Activated CD8-positive, alpha-beta memory T cell treated with anti-CD3 and anti-CD28 coated beads for 4 hours (primary cell): ENCODE data around the gene IFT27.
"Not testable (repeated sequence)": the region's sequence is repeated elsewhere in the genome, so short reads cannot be mapped to it uniquely, and the experiment has no call there.

Experiments used
- DNase-seq, 2 donors: peaks; one replicate each; pipeline ENCODE4 v3.0.0-alpha.2; 2020; ENCODE audit warnings: low read depth in 2 of 2

Gene IFT27

DNA sequence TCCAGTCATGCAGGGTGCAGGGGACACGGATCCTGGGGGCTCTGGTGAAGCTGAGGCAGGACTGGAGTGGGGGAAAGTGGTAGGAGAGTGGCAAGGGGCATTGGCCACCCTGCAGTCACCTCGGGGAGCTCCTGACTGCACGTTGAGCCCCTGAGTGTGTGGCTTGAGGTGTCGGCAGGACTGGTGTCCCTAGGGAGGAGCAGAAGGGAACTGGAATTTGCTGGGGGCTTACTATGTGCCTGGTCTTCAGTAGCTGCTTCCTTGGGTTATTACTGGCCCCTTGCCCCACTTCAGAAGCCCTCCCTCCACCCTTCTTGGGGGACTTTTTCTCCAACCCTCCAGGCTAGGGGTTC is 31.5 kb downstream of the IFT27 start:
- DNase-seq, result no peak

GRCh38 chr22:36743591-36744412 is 32.1 kb downstream of the IFT27 start:
- DNase-seq, result no peak

- no peak for DNase-seq
Measured at GRCh38 chr22:36743011-36743410, 32.9 kb downstream of the IFT27 start.

DNA sequence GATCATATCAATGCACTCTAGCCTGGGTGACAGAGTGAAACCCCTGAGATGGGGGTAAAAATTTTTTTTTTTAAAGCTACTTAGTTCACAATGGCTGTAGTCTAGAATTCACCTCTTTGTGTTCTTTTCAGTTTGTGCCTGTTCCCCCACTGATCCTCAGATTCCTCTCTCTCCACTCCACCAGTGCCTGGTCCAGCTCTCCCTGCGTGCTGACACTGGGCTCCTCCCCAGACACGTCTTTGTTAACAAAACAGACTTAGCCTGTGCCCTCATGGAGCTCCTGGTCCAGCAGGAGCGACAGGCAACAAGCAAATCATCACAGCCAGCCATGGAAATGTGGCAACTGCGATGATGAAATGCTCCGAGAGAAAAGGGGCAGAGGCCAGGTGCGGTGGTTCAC is 34.0 kb downstream of the IFT27 start:
- no peak for DNase-seq

GRCh38 chr22:36741204-36741793 is 34.6 kb downstream of the IFT27 start:
- DNase-seq, result no peak

GRCh38 chr22:36740716-36741115 is 35.2 kb downstream of the IFT27 start:
- no peak for DNase-seq

GRCh38 chr22:36739185-36739584 is 36.7 kb downstream of the IFT27 start:
- no peak for DNase-seq

DNA sequence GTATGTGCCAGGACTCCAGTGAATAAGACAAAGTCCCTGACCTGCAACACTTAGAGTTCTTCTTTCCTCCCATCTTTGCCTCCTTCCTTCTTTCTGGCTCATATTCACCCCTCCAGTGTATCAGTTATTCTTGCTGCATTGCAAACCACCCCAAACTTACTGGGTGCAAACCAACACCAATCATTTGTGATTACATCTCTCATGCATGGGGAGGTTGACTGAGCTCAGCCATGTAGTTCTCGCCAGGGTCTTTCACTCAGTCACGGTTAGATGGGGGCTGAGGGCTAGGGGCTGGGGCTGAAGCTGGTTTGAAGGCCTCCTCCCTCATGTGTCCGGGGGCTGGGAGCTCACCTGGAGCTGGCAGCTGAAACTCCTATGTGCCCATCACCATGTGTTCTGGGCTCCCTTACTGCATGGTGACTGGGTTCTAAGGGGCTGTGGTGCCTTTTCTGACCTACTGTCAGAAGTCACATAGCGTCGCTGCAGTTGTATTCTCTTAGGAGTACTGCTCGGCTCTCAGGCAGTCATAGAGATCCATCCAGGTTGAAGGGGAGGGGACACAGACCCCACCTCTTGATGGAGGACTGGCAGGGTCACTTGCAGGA is 37.4 kb downstream of the IFT27 start:
- DNase-seq, result no peak

GRCh38 chr22:36737776-36738175 is 38.1 kb downstream of the IFT27 start:
- DNase-seq, result no peak

DNA sequence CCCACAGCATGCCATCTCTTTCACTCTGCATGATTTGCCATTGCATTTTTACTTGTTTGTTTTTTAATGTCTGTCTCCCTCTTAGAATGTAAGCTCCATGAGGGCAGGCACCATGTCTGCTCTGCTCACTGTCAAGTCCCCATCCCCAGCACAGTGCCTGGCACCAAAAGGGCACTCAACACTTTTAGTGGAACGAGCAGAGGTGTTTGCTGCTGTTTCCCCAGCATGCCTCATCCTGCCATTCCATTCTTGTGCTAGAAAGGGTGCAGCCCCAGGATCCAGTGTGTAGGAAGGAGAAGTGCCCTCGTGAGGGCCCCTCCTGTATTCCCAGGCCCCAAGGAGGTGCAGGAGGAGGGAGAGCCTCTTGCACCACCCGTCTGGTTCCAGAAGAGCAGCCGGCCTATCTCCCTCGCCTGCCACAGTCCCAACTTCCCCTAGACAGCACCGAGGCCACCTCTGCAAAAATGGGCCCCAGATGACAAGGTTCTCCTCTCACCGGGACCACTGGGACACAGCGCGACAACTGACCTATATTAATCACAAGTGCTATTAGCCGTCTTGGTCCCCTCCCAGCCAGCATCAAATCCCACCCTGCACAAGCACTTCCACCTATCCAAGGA is 39.1 kb downstream of the IFT27 start:
- DNase-seq, result no peak

- no peak for DNase-seq
Measured at GRCh38 chr22:36734171-36735058, 41.5 kb downstream of the IFT27 start.

- DNase-seq, result no peak
Measured at GRCh38 chr22:36733271-36733670, 42.6 kb downstream of the IFT27 start.

GRCh38 chr22:36732609-36733008 is 43.3 kb downstream of the IFT27 start:
- DNase-seq, result no peak

- no peak for DNase-seq
Measured at GRCh38 chr22:36731916-36732315, 44.0 kb downstream of the IFT27 start.

GRCh38 chr22:36731321-36731720 is 44.6 kb downstream of the IFT27 start:
- not testable (repeated sequence) for DNase-seq

GRCh38 chr22:36730176-36730858 is 45.6 kb downstream of the IFT27 start:
- no peak for DNase-seq

DNA sequence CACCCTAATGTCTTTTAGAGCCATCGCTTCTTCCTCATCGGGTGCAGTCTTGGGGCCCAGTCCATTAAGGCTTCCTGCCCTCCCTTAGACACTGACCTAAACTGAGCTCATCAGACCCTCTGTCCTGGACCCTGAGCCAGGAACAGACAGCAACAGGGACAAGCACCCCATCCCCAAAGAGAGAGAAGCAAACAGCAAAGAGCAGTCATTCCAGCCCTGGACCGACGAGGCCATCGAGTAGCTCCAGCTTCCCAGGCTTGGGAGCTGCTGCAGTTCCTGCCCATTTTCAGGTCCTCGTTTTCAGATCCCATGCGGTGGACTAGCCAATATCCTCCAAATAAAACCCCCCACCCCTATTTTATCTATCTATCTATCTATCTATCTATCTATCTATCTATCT is 46.6 kb downstream of the IFT27 start:
- DNase-seq, result no peak

DNA sequence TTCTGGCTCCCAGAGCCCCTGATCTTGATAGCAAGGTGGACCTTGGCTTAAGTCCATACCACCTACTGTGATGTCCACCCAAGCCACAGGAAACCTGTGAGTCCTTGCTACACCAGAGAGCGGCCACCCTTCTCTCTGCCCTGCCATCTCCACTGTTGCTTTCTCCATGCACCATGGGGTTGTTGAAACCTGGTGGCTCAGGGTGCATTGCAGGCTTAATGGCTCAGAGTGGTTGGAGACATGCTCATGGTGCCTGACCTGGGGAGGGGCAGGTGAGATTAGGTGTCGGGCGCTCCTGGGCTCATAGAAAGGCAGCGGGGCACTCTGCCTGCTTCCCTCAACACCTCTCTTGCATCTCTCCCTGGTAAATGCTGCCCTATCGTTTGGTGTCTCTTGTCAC is 47.4 kb downstream of the IFT27 start:
- no peak for DNase-seq

- DNase-seq, result no peak
Measured at GRCh38 chr22:36727927-36728488, 47.9 kb downstream of the IFT27 start.

- DNase-seq, result no peak
Measured at GRCh38 chr22:36727110-36727509, 48.8 kb downstream of the IFT27 start.

DNA sequence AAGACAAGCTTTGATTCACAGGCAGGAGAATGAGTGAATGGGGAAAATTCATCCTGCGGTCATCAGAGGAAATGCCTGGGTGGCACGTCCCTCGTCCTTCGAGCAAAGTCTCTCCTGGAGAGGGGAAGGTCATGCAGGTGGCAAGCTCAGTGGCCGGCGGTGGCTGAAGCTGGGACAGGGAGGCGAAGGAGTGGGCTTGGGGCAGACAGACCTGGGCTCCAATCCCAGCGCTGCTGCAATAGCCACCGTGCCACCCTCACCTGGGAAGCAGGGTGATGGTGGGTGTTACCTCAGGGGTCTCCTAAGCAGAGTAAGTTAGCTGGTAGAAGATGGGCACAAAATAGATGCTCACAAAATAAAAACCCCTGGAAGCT is 49.9 kb downstream of the IFT27 start:
- DNase-seq, result no peak
